Hepatocyte (in vitro differentiated cells): ENCODE results near the gene ANO3.

Experiments used
- CTCF ChIP-seq: fragments of 200-600 bp; sonication (generic); IDR thresholded peaks from 2 replicates; pipeline ENCODE4 v1.5.1; 2016; ENCODE audit warnings: antibody characterized with exemption, mild to moderate bottlenecking; ENCODE audit not compliant: poor library complexity
- EZH2 ChIP-seq: fragments of 200-600 bp; sonication (generic); IDR thresholded peaks from 2 replicates; pipeline ENCODE4 v1.6.1; 2016; ENCODE audit warnings: antibody characterized with exemption, mild to moderate bottlenecking, borderline replicate concordance

DNA sequence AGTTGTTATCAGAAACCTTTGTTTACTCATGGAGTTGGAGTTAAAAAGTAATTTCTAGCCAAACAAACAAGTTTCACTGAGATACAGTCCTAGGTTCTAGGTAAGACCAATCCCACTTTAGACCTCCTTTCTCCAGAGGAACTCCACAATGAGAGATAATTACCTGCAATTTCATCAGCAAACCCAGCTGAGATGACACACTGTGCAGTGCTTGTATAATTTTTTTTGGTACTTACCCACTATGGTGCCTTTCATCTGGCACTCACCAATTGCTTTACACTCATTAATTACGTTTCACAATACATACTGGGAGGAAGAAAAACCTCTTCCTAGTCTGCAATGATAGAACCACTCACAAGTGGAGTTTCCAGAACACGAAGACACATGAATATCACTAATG, 242.0 kb downstream of the ANO3 start:
- TF ChIP-seq CTCF (no peak), EZH2 (no peak)
